ENCODE measurements around the gene XRCC5.

DNA sequence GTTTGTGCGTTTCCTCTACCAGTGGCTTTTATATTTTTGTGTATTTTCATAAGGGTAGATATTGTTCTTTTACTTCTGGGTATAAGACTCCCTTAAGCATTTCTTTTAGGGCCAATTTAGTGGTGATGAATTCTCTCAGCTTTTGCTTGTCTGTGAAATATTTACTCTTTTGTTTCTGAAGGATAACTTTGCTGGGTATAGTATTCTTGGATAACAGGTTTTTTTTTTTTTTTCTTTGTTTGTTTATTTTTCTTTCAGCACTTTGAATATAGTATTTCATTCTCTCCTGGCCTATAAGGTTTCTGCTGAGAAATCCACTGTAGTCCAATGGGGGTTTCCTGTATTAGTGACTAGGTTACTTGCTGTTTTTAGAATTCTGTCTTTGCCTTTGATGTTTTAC, 122.7 kb downstream of the XRCC5 start:
- TF ChIP-seq, protein P1, sequence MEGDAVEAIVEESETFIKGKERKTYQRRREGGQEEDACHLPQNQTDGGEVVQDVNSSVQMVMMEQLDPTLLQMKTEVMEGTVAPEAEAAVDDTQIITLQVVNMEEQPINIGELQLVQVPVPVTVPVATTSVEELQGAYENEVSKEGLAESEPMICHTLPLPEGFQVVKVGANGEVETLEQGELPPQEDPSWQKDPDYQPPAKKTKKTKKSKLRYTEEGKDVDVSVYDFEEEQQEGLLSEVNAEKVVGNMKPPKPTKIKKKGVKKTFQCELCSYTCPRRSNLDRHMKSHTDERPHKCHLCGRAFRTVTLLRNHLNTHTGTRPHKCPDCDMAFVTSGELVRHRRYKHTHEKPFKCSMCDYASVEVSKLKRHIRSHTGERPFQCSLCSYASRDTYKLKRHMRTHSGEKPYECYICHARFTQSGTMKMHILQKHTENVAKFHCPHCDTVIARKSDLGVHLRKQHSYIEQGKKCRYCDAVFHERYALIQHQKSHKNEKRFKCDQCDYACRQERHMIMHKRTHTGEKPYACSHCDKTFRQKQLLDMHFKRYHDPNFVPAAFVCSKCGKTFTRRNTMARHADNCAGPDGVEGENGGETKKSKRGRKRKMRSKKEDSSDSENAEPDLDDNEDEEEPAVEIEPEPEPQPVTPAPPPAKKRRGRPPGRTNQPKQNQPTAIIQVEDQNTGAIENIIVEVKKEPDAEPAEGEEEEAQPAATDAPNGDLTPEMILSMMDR (IDR thresholded peaks at IDR 0.05; ENCODE audit: low read length), result no peak
- TF ChIP-seq EZH2 (IDR thresholded peaks at IDR 0.05; ENCODE audit: borderline replicate concordance, low read length), result no peak

Data from OCI-LY1 (cell line).